ENCODE data around the gene ARHGAP35. TPM values are rescaled to one million over a fixed set of nuclear protein-coding genes. Genes with fewer than 3 reads are reported as not detected.
A peak's percentile ranks its signal among the peaks of the same experiment; 100 is the strongest.

The ARHGAP35 gene
- total RNA-seq, 3 donors from 2014 or later = 44.8 to 61.9 (median 60.3) TPM

DNA sequence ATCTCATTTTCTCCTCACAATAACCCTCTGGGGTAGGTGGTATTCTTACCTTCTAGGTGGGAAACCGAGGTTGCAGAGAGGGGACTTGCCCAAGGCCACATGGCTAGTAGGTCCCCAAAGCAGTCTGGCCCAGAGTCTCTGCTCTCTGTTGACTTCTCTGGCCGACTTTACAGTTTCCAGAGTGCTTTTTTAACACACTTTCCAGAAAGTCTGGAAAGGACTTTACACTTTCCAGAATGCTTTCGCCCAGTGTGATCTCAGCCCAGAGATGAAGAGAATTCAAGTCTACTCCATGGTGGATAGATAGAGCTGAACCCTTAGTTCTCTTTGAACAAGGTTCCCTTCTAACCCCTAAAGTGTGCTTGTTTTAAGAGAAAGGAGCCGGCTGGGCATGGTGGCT is 12.2 kb downstream of the ARHGAP35 start:
- TF ChIP-seq POLR2AphosphoS5 (IDR thresholded peaks at IDR 0.05) = no peak
- TF ChIP-seq, protein P1, sequence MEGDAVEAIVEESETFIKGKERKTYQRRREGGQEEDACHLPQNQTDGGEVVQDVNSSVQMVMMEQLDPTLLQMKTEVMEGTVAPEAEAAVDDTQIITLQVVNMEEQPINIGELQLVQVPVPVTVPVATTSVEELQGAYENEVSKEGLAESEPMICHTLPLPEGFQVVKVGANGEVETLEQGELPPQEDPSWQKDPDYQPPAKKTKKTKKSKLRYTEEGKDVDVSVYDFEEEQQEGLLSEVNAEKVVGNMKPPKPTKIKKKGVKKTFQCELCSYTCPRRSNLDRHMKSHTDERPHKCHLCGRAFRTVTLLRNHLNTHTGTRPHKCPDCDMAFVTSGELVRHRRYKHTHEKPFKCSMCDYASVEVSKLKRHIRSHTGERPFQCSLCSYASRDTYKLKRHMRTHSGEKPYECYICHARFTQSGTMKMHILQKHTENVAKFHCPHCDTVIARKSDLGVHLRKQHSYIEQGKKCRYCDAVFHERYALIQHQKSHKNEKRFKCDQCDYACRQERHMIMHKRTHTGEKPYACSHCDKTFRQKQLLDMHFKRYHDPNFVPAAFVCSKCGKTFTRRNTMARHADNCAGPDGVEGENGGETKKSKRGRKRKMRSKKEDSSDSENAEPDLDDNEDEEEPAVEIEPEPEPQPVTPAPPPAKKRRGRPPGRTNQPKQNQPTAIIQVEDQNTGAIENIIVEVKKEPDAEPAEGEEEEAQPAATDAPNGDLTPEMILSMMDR (IDR thresholded peaks at IDR 0.05) = no peak
- TF ChIP-seq POLR2A (IDR thresholded peaks at IDR 0.05) = no peak
- H3K9me3 ChIP-seq = no peaks in the 10 kb centered on the region
- intact Hi-C loops (cut with DNase I; ENCODE audit: low total_unique reads) = no loop called here
- H3K36me3 ChIP-seq = no peaks in the 10 kb centered on the region
- no peaks in the 10 kb centered on the region for H3K4me1 ChIP-seq
- H3K4me3 ChIP-seq = no peak overlapping the region
- no peak for DNase-seq (ENCODE audit: low spot score in 2 of 2)
- peak overlapping the region; percentile 19 to 68 for H3K27ac ChIP-seq
- no peaks in the 10 kb centered on the region for H3K27me3 ChIP-seq

DNA sequence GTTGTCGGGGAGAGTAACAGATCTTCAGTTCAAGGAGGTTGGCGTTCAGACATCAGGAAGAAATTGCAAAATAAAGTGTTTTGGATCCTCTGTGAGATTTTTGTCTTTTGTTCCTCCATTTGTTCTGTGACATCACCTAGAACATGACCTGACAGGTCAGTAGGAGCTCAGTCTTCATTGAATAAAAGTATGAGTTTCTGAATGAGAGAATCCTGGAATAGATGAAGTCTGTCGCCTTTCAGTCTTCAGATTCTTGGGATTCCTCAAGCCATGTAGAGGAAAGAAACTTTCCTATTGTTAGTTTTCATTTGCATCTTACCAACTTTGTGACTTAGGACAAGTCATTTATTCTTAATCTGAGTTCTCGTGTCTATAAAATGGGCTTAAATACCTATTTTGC is 14.4 kb downstream of the ARHGAP35 start:
- Histone ChIP-seq H3K4me3 (no peak overlapping the region), H3K9me3 (no peaks in the 10 kb centered on the region), H3K4me1 (peaks cover 0 to 5% of the 10 kb centered on the region in 2 donors), H3K27ac (peak overlapping the region; percentile 15 to 68), H3K27me3 (no peaks in the 10 kb centered on the region), H3K36me3 (no peaks in the 10 kb centered on the region)
- TF ChIP-seq, protein P1 (IDR thresholded peaks at IDR 0.05) = no peak
- TF ChIP-seq POLR2AphosphoS5 (IDR thresholded peaks at IDR 0.05) (no peak), POLR2A (IDR thresholded peaks at IDR 0.05) (no peak)
- no peak for DNase-seq (ENCODE audit: low spot score in 2 of 2)
- intact Hi-C loops (cut with DNase I; ENCODE audit: low total_unique reads) = no loop called here

DNA sequence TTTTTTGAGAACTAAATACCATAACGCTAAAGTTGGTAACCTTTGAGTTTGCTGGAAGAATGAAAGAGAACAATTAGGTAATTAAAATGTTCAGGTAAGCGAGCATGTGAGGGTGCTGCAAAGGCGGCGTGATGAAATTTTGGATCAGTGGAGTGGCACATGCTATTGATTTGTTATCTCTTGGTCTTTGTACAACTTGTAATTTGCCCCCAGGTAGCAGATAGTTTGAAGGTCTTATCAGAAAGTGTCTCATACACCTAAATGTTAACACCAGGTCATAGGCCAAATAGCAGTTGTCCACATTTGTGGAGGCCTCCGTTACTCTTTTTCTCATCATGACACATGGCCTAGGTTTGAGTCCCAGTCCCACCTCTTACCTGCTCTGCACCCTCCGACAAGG is 14.9 kb downstream of the ARHGAP35 start:
- TF ChIP-seq POLR2AphosphoS5 (IDR thresholded peaks at IDR 0.05) (no peak), POLR2A (IDR thresholded peaks at IDR 0.05) (no peak)
- TF ChIP-seq, protein P1 (IDR thresholded peaks at IDR 0.05) = no peak
- Histone ChIP-seq H3K27me3 (no peaks in the 10 kb centered on the region), H3K9me3 (no peaks in the 10 kb centered on the region), H3K27ac (peak overlapping the region; percentile 15 to 68), H3K4me3 (no peak overlapping the region), H3K36me3 (no peaks in the 10 kb centered on the region), H3K4me1 (peaks cover 0 to 5% of the 10 kb centered on the region in 2 donors)
- intact Hi-C loops (cut with DNase I; ENCODE audit: low total_unique reads) = no loop called here
- DNase-seq (ENCODE audit: low spot score in 2 of 2) = no peak

DNA sequence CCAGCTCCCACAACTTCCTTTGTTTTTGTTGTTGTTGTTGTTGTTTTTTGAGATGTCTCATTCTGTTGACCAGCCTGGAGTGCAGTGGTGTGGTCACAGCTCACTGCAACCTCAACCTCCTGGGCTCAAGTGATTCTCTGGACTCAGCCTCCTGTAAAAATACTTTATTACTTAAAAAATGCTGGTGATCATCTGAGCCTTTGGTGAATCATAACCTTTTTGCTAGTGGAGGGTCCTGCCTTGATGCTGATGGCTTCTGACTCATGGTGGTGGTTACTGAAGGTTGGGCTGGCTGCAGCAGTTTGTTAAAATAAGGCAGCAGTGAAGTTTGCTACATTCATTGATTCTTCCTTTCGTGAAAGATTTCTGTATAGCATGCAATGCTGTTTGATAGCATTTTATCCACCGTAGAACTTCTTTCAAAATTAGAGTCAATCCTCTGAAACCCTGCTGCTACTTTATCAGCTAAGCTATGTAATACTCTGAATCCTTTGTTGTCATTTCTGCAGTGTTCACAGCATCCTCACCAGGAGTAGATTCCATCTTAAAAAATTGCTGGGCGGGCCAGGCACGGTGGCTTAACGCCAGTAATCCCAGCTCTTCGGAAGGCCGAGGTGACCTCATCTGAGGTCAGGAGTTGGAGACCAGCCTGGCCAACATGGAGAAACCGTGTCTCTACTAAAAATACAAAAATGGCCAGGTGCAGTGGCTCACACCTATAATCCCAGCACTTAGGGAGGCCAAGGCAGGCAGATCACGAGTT is 18.0 kb downstream of the ARHGAP35 start:
- no peak for TF ChIP-seq POLR2A (IDR thresholded peaks at IDR 0.05)
- TF ChIP-seq POLR2AphosphoS5 (IDR thresholded peaks at IDR 0.05) = no peak
- H3K36me3 ChIP-seq = no peaks in the 10 kb centered on the region
- no peaks in the 10 kb centered on the region for H3K27me3 ChIP-seq
- peaks cover 0 to 5% of the 10 kb centered on the region in 2 donors for H3K4me1 ChIP-seq
- no peak overlapping the region for H3K27ac ChIP-seq
- no peaks in the 10 kb centered on the region for H3K9me3 ChIP-seq
- DNase-seq (ENCODE audit: low spot score in 2 of 2) = no peak
- no peak overlapping the region for H3K4me3 ChIP-seq
- intact Hi-C loops (cut with DNase I; ENCODE audit: low total_unique reads) = no loop called here

DNA sequence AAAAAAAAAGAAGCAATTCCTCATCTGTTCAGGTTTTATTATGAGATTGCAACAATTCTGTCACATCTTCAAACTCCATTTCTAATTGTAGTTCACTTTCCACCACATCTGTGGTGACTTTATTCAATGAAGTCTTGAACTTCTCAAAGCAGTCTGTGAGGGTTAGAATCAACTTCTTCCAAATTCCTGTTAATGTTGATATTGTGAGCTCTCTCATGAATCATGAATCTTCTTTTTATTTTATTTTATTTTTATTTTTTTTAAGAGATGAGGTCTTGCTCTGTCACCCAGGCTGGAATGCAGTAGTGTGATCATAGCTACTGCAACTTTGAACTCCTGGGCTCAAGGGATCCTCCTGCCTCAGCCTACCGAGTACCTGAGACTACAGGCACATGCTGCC is 19.6 kb downstream of the ARHGAP35 start:
- H3K36me3 ChIP-seq = no peaks in the 10 kb centered on the region
- TF ChIP-seq POLR2AphosphoS5 (IDR thresholded peaks at IDR 0.05) = no peak
- no peak for TF ChIP-seq POLR2A (IDR thresholded peaks at IDR 0.05)
- TF ChIP-seq, protein P1 (IDR thresholded peaks at IDR 0.05) = no peak
- H3K27ac ChIP-seq = no peak overlapping the region
- intact Hi-C loops (cut with DNase I; ENCODE audit: low total_unique reads) = no loop called here
- no peak overlapping the region for H3K4me3 ChIP-seq
- peaks cover 0 to 5% of the 10 kb centered on the region in 2 donors for H3K4me1 ChIP-seq
- no peaks in the 10 kb centered on the region for H3K27me3 ChIP-seq
- no peaks in the 10 kb centered on the region for H3K9me3 ChIP-seq
- DNase-seq (ENCODE audit: low spot score in 2 of 2) = no peak
